Gastrocnemius medialis (tissue), 4 donors: ENCODE results near the gene ZC2HC1B.

ENCODE experiments used
- CTCF ChIP-seq, 5 experiments: fragments of 450-650 bp in 3 of 5; fragments of 200-600 bp in 2 of 5; sonication (generic) in 2 of 5; IDR thresholded peaks in 4 of 5; conservative IDR thresholded peaks in 1 of 5; 1 replicate in 4 of 5; 2 replicates in 1 of 5; pipeline ENCODE4 v1.5.1; 2016 to 2019; ENCODE audit warnings: antibody characterized with exemption in 5 of 5, mild to moderate bottlenecking in 3 of 5, moderate library complexity in 3 of 5
- POLR2A ChIP-seq, 2 donors: fragments of 450-650 bp; IDR thresholded peaks; one replicate each; pipeline ENCODE4 v1.6.1; 2017; ENCODE audit warnings: antibody characterized with exemption in 2 of 2, mild to moderate bottlenecking in 2 of 2, moderate library complexity in 2 of 2

GRCh38 chr6:143839196-143839595 is 25.1 kb upstream of the ZC2HC1B start:
- TF ChIP-seq CTCF (IDR thresholded peaks at IDR 0.05 in 4 of 5, conservative IDR thresholded peaks at IDR 0.05 in 1 of 5) (no peak), POLR2A (IDR thresholded peaks at IDR 0.05) (no peak)
